ENCODE measurements around the gene HS2ST1.

- TF ChIP-seq PATZ1 (CRISPR knock-in tag; IDR thresholded peaks at IDR 0.05; ENCODE audit: borderline replicate concordance): no peak
- TF ChIP-seq ZFP30 (CRISPR knock-in tag; IDR thresholded peaks at IDR 0.05): no peak
- TF ChIP-seq CSRNP3 (CRISPR knock-in tag; IDR thresholded peaks at IDR 0.05): no peak
- TF ChIP-seq ZNF8 (CRISPR knock-in tag; IDR thresholded peaks at IDR 0.05): no peak
- TF ChIP-seq TCF4 (CRISPR knock-in tag; IDR thresholded peaks at IDR 0.05; ENCODE audit: borderline replicate concordance): no peak
- no peak for TF ChIP-seq TSHZ2 (CRISPR knock-in tag; IDR thresholded peaks at IDR 0.05)
- TF ChIP-seq ESRRG (CRISPR knock-in tag; IDR thresholded peaks at IDR 0.05): no peak
- no peak for TF ChIP-seq SNAI2 (CRISPR knock-in tag; IDR thresholded peaks at IDR 0.05)
- TF ChIP-seq RARB (CRISPR knock-in tag; IDR thresholded peaks at IDR 0.05): no peak
- TF ChIP-seq ZFP3 (CRISPR knock-in tag; IDR thresholded peaks at IDR 0.05): no peak
These were observed 178.9 kb downstream of the HS2ST1 start for GRCh38 chr1:87093286-87093685.

Measured in SK-N-SH treated with all-trans-retinoic acid at 6 μM for 48 hours (cell line).